ENCODE measurements around the gene EVA1A. TPM values are rescaled to one million over a fixed set of nuclear protein-coding genes. Genes with fewer than 3 reads are reported as not detected.

The EVA1A gene
- total and polyA plus RNA-seq, 4 donors, result 30.1 to 102 (median 43.5) TPM

- peaks cover 1 to 19% (median 12%) of the 10 kb centered on the region in 5 donors for H3K4me1 ChIP-seq (ENCODE audit: control insufficient read depth in 5 of 5, insufficient read depth in 5 of 5, low read length in 5 of 5)
- TF ChIP-seq CTCF (IDR thresholded peaks at IDR 0.05; ENCODE audit: control extremely low read depth, extremely low read depth), result no peak
- no peaks in the 10 kb centered on the region for H3K36me3 ChIP-seq (ENCODE audit: control insufficient read depth in 4 of 4, insufficient read depth in 4 of 4, low read length in 4 of 4)
- ATAC-seq (ENCODE audit: insufficient read depth, low FRiP score) (no peak), DNase-seq (no peak)
- peaks cover 0 to 5% (median 0%) of the 10 kb centered on the region in 3 donors for H3K27me3 ChIP-seq (ENCODE audit: control insufficient read depth in 3 of 3, insufficient read depth in 3 of 3, low read length in 2 of 3)
- WGBS, 2 donors, result 87 to 91% methylated on average over 8 of the region's 8 CpGs
- no peak overlapping the region for H3K4me3 ChIP-seq
- no peak overlapping the region for H3K9ac ChIP-seq (ENCODE audit: insufficient read depth in 1 of 2, low read length in 2 of 2)
- H3K27ac ChIP-seq (ENCODE audit: low read depth in 1 of 2, low read length in 1 of 2), result no peak overlapping the region
- H3K9me3 ChIP-seq (ENCODE audit: control insufficient read depth in 4 of 4, insufficient read depth in 3 of 4, low read length in 3 of 4), result no peaks in the 10 kb centered on the region
Observed at GRCh38 chr2:75565472-75566462, 5.0 kb upstream of the EVA1A start.

GRCh38 chr2:75564713-75565359 is 4.1 kb upstream of the EVA1A start:
- H3K4me3 ChIP-seq, result no peak overlapping the region
- TF ChIP-seq CTCF (IDR thresholded peaks at IDR 0.05; ENCODE audit: control extremely low read depth, extremely low read depth), result no peak
- H3K9me3 ChIP-seq (ENCODE audit: control insufficient read depth in 4 of 4, insufficient read depth in 3 of 4, low read length in 3 of 4), result no peaks in the 10 kb centered on the region
- DNase-seq (no peak), ATAC-seq (ENCODE audit: insufficient read depth, low FRiP score) (no peak)
- H3K4me1 ChIP-seq (ENCODE audit: control insufficient read depth in 5 of 5, insufficient read depth in 5 of 5, low read length in 5 of 5), result peaks cover 2 to 9% (median 6%) of the 10 kb centered on the region in 5 donors
- peaks cover 0 to 5% (median 0%) of the 10 kb centered on the region in 3 donors for H3K27me3 ChIP-seq (ENCODE audit: control insufficient read depth in 3 of 3, insufficient read depth in 3 of 3, low read length in 2 of 3)
- no peaks in the 10 kb centered on the region for H3K36me3 ChIP-seq (ENCODE audit: control insufficient read depth in 4 of 4, insufficient read depth in 4 of 4, low read length in 4 of 4)
- H3K27ac ChIP-seq (ENCODE audit: low read depth in 1 of 2, low read length in 1 of 2), result no peak overlapping the region
- WGBS, 2 donors, result 68 to 76% methylated on average over 4 of the region's 4 CpGs
- H3K9ac ChIP-seq (ENCODE audit: insufficient read depth in 1 of 2, low read length in 2 of 2), result no peak overlapping the region

GRCh38 chr2:75564026-75564688 is 3.4 kb upstream of the EVA1A start:
- H3K9me3 ChIP-seq (ENCODE audit: control insufficient read depth in 4 of 4, insufficient read depth in 3 of 4, low read length in 3 of 4), result no peaks in the 10 kb centered on the region
- 88 to 90% methylated on average over 9 of the region's 9 CpGs for WGBS, 2 donors
- no peak for TF ChIP-seq CTCF (IDR thresholded peaks at IDR 0.05; ENCODE audit: control extremely low read depth, extremely low read depth)
- ATAC-seq (ENCODE audit: insufficient read depth, low FRiP score), result no peak
- H3K27ac ChIP-seq (ENCODE audit: low read depth in 1 of 2, low read length in 1 of 2), result no peak overlapping the region
- DNase-seq, result no peak
- peaks cover 0 to 5% (median 0%) of the 10 kb centered on the region in 3 donors for H3K27me3 ChIP-seq (ENCODE audit: control insufficient read depth in 3 of 3, insufficient read depth in 3 of 3, low read length in 2 of 3)
- no peaks in the 10 kb centered on the region for H3K36me3 ChIP-seq (ENCODE audit: control insufficient read depth in 4 of 4, insufficient read depth in 4 of 4, low read length in 4 of 4)
- peaks cover 2 to 11% (median 4%) of the 10 kb centered on the region in 5 donors for H3K4me1 ChIP-seq (ENCODE audit: control insufficient read depth in 5 of 5, insufficient read depth in 5 of 5, low read length in 5 of 5)
- H3K9ac ChIP-seq (ENCODE audit: insufficient read depth in 1 of 2, low read length in 2 of 2), result no peak overlapping the region
- H3K4me3 ChIP-seq, result no peak overlapping the region
